Measurements from ENCODE around the gene SGIP1.
"Not testable (repeated sequence)": the region's sequence is repeated elsewhere in the genome, so short reads cannot be mapped to it uniquely, and the experiment has no call there.

Gene SGIP1

DNA sequence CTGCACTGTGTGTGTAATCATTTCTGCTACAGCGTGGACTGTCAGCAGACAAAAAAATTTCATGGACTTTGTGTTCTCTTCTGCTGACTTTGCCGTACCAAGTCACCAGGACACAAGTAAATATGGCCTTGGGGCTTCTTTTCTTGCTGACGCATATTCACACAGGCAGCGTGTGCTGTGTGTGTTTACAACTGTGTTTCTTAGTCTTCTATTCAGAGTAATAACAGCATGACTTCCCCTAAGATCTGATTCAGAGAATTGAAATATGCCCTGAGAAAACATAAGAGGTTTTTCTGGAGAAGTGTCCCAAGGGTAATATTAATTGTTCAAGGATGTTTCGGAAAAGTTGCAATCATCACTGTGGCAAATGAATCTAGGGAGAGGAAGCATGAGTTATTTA is 171.2 kb downstream of the SGIP1 start:
- H3K9me3 ChIP-seq (ENCODE audit: control insufficient read depth, insufficient read depth, low read length) = no peaks in the 10 kb centered on the region
- H3K4me1 ChIP-seq (ENCODE audit: insufficient read depth, low read length) = no peaks in the 10 kb centered on the region
- H3K9ac ChIP-seq (ENCODE audit: low read depth, low read length) = no peak overlapping the region
- H3K36me3 ChIP-seq (ENCODE audit: insufficient read depth, low read length) = no peaks in the 10 kb centered on the region

DNA sequence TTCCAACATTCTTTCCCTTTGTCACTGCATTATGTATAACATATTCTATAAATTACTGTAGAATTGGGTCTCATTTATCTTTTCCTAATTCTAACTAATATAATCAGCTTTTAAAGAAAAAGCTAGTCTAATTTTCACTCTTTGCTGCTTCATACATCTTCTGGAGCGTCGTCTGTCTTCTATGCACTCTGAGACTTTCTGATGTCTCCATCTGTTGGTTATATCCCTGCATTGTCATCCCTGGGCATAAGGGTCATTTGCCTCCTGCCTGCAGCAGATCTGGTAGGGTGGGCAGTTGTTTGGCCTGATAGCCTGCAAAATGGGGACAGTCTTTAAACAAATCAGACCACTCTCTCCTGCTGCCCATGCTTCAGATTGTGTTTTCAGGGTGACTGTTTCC is 177.5 kb downstream of the SGIP1 start:
- Histone ChIP-seq H3K9me3 (ENCODE audit: control insufficient read depth, insufficient read depth, low read length) (no peaks in the 10 kb centered on the region), H3K4me1 (ENCODE audit: insufficient read depth, low read length) (0 out of 2 replicates have a peak, but pooled peaks cover 3% of the 10 kb centered on the region), H3K36me3 (ENCODE audit: insufficient read depth, low read length) (no peaks in the 10 kb centered on the region), H3K9ac (ENCODE audit: low read depth, low read length) (no peak overlapping the region)

DNA sequence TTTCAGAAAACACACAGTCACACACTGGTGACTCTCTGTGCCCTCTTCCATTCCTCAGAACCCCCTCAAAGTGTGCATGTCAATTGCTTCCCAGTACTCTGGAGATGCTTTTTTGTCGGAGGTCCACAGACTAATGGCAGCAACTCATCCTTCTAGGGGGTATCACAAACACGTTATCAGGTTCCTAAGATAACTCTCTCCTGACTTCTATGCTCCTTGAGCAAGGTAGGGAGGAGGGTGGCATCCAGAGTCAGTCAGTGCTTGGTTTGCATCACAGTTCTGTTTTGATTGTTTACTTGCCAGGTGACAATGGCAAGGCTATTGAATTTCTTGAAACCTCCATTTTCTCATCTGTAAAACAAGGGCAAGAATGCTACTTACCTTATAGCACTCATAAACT is 178.9 kb downstream of the SGIP1 start:
- no peaks in the 10 kb centered on the region for H3K36me3 ChIP-seq (ENCODE audit: insufficient read depth, low read length)
- no peak overlapping the region for H3K9ac ChIP-seq (ENCODE audit: low read depth, low read length)
- 0 out of 2 replicates have a peak, but pooled peaks cover 3% of the 10 kb centered on the region for H3K4me1 ChIP-seq (ENCODE audit: insufficient read depth, low read length)
- no peaks in the 10 kb centered on the region for H3K9me3 ChIP-seq (ENCODE audit: control insufficient read depth, insufficient read depth, low read length)

DNA sequence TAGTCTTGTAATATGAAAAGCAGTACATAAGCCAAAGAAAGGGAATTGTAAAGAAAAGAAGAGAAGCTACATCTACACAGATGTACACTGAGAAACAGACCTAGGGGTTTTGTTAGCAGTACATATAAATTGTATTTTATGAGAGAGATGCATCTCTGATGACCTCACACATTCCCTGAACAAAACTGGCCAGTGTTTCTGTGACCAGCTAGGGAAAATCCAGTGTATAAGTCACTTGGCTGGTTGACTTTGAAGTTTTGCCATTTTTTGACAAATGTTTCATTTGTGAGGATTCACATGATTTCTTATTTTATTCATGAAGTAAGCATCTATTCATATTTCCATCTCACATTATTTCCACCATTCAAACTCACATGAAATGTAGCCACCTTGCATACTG is 190.0 kb downstream of the SGIP1 start:
- Histone ChIP-seq H3K4me1 (ENCODE audit: insufficient read depth, low read length) (no peaks in the 10 kb centered on the region), H3K9ac (ENCODE audit: low read depth, low read length) (no peak overlapping the region), H3K9me3 (ENCODE audit: control insufficient read depth, insufficient read depth, low read length) (no peaks in the 10 kb centered on the region), H3K36me3 (ENCODE audit: insufficient read depth, low read length) (no peaks in the 10 kb centered on the region)

DNA sequence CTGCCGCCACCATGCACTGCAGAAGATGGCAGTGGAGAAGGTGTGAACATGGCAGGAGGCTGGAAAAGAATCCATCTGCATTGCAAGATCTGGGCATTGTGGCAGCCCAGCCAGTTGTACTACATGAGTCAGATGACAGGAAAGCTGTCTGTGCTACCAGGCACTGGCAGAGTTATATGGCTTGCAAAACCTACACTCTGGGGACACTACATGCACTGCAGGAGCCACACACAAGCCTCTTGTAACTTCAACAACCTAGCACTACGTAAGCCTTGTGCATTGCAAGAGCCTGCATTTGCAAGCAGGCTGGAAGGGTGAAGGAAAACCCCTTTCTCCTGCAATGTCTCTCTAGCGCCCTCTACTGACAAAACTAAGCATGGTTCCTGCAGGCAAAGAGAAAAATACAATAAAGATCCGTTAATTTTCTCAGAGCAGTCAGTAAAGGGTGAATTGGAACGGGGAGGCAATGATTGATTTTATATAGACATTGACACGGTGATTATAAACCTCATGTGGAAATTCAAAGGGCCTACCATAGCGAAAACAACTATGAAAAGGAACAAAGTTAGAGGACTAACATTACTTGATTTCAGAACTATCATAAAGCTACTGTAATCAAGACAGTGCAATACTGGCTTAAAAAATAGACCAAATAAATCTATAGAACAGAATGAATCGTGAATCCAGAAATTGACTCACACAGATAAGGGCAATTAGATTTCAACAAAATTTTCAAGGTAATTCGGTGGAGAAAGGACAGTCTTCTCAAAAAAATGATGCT is 192.1 kb downstream of the SGIP1 start:
- Histone ChIP-seq H3K9me3 (ENCODE audit: control insufficient read depth, insufficient read depth, low read length) (no peaks in the 10 kb centered on the region), H3K4me1 (ENCODE audit: insufficient read depth, low read length) (no peaks in the 10 kb centered on the region), H3K36me3 (ENCODE audit: insufficient read depth, low read length) (no peaks in the 10 kb centered on the region), H3K9ac (ENCODE audit: low read depth, low read length) (no peak overlapping the region)

DNA sequence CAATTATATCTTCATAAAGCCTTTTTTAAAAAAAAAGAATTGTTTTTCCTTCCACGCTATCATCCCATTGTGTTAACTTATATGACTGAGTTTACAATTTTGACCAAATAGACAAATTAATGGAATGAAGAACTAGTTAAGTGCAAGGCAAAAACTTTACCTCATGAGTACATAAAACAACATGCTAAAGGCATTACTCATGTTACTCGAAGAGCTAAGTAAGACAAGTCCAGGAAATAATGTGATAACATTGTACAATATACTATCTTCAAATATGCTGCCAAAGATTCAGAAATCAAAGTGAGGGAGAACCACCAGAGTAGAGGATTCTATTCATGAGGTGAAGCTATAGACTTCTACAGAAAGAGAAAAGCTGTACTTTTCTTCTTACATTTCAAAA is 194.1 kb downstream of the SGIP1 start:
- no peaks in the 10 kb centered on the region for H3K9me3 ChIP-seq (ENCODE audit: control insufficient read depth, insufficient read depth, low read length)
- no peaks in the 10 kb centered on the region for H3K36me3 ChIP-seq (ENCODE audit: insufficient read depth, low read length)
- no peaks in the 10 kb centered on the region for H3K4me1 ChIP-seq (ENCODE audit: insufficient read depth, low read length)
- no peak overlapping the region for H3K9ac ChIP-seq (ENCODE audit: low read depth, low read length)

DNA sequence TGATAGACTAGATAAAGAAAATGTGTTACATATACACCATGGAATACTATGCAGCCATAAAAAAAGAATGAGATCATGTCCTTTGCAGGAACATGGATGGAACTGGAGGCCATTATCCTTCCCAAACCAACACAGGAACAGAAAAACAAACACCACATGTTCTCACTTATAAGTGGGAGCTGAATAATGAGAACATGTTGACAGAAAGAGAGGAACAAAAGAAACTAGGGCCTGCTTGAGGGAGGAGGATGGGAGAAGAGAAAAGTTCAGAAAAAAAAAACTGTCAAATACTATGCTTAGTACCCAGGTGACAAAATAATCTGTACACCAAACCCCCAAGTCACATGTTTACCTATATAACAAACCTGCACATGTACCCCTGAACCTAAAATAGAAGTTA is 194.8 kb downstream of the SGIP1 start:
- H3K4me1 ChIP-seq (ENCODE audit: insufficient read depth, low read length); H3K9ac ChIP-seq (ENCODE audit: low read depth, low read length); H3K9me3 ChIP-seq (ENCODE audit: control insufficient read depth, insufficient read depth, low read length); H3K36me3 ChIP-seq (ENCODE audit: insufficient read depth, low read length): not testable (repeated sequence)

DNA sequence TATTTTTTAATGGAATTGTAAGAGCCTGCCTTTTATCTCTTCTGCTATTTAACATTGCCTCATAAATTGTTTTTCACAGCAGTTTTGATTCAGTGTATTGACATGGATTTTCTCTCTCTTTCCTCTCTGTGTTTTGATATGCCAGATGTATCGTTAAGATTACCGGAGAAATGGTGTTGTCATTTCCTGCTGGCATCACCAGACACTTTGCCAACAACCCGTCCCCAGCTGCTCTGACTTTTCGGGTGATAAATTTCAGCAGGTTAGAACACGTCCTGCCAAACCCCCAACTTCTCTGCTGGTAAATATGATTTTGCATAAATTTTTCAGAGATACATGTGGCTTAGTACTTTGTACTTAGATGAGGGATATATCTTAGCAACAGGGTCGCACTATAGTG is 195.2 kb downstream of the SGIP1 start:
- no peaks in the 10 kb centered on the region for H3K4me1 ChIP-seq (ENCODE audit: insufficient read depth, low read length)
- H3K36me3 ChIP-seq (ENCODE audit: insufficient read depth, low read length) = no peaks in the 10 kb centered on the region
- no peak overlapping the region for H3K9ac ChIP-seq (ENCODE audit: low read depth, low read length)
- no peaks in the 10 kb centered on the region for H3K9me3 ChIP-seq (ENCODE audit: control insufficient read depth, insufficient read depth, low read length)

DNA sequence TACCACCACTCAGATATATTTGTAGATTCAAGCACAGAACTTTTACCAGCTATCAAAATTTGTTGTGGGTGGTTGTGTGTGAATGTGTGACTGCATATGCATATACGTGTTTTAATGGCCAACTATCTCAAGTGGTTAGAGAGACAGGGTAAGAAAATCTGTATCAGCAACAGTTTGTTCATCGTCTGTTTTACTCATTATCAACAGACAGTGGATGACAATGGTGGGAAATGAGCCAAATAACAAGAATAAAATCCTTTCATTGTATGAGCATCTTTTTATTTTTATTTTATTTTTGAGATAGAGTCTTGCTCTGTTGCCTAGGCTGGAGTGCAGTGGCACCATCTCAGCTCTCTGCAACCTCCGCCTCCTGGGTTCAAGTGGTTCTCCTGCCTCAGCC is 195.6 kb downstream of the SGIP1 start:
- H3K36me3 ChIP-seq (ENCODE audit: insufficient read depth, low read length) = no peaks in the 10 kb centered on the region
- no peak overlapping the region for H3K9ac ChIP-seq (ENCODE audit: low read depth, low read length)
- H3K9me3 ChIP-seq (ENCODE audit: control insufficient read depth, insufficient read depth, low read length) = no peaks in the 10 kb centered on the region
- H3K4me1 ChIP-seq (ENCODE audit: insufficient read depth, low read length) = no peaks in the 10 kb centered on the region

DNA sequence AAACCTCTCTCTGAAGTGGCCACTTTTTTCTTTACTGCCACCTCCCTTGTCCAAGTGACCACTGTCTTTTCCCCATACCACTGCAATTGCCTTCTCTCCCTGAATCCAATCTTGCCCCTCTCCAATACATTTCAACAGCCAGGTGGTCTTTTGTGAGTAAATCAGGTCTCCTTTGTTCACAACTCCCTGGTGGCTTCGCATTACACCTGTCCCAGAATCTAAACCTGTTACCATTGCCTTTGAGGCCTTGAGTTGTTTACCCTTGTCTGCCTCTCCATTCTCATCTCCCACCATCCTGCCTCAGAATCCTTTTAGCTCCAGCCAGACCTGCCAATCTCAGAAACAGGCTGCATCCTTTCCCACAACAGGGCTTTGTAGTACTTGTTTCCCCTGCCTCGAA is 196.5 kb downstream of the SGIP1 start:
- Histone ChIP-seq H3K36me3 (ENCODE audit: insufficient read depth, low read length) (no peaks in the 10 kb centered on the region), H3K9ac (ENCODE audit: low read depth, low read length) (no peak overlapping the region), H3K9me3 (ENCODE audit: control insufficient read depth, insufficient read depth, low read length) (no peaks in the 10 kb centered on the region), H3K4me1 (ENCODE audit: insufficient read depth, low read length) (no peaks in the 10 kb centered on the region)

DNA sequence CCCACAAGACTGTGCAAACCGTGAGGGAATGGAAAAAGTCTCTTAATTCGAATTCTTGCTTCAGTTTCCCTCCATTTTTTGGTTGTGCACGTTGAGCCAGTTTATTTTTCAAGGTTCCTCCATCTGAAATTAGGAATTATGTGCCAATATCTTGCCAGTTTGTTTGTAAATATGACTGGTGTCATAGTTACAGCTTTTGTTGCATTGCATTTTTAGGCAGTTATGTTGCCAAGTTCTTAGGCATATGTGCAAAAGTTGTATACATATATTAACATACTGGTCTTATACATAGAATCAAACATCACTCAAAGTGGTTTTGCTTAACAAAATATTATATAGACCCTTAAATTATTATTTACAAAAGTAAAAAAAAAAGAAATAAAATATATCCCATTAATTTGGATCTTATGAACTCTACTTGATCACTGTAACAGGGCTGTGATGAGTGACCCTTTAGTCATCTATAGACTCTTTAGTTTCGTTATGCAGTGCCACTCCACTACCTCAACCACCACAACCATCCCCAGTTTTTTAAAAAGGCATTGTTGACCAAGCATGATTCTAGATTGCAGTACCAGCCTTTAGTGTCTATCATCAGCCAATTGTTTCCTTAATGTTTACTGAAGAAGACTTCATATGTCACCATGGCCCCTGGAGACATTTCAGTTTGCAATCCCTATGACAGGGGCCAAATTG is 197.4 kb downstream of the SGIP1 start:
- H3K36me3 ChIP-seq (ENCODE audit: insufficient read depth, low read length) = no peaks in the 10 kb centered on the region
- H3K9me3 ChIP-seq (ENCODE audit: control insufficient read depth, insufficient read depth, low read length) = no peaks in the 10 kb centered on the region
- H3K9ac ChIP-seq (ENCODE audit: low read depth, low read length) = no peak overlapping the region
- H3K4me1 ChIP-seq (ENCODE audit: insufficient read depth, low read length) = no peaks in the 10 kb centered on the region

DNA sequence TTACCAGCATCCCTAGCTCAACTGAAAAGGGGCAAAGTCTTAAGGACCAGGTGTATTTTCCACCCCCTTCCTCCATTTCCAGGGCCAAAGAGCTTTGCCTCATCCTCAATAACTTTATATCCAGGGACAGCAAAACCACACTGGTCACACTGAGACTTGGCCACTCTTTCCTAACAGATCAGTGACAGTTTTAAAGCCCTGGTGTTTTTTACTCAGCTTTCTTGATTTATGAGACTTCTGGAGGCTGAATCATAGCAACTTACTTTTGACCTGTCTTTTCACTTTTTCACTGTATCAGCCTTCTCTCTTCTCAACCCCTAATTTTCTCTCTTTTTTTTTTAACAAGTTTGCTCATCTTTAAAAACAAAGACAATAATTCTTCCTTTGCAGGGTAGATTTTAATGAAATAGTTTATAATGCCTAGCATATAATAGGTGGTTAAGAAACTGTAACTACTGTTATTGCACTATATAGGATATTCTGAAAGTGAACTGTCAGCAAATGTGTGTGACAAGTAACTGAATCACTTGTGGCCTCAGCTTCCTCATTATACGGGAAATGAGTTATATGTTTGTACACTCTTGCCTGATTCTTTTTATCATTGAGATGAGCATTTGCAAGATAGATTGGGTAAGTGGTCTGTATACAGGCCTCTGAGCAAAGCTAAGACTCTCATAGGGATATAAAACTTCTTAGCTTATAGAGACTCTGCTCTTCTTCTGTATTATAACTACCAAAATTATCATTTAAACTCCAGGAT is 198.6 kb downstream of the SGIP1 start:
- Histone ChIP-seq H3K36me3 (ENCODE audit: insufficient read depth, low read length) (no peaks in the 10 kb centered on the region), H3K4me1 (ENCODE audit: insufficient read depth, low read length) (no peaks in the 10 kb centered on the region), H3K9ac (ENCODE audit: low read depth, low read length) (no peak overlapping the region), H3K9me3 (ENCODE audit: control insufficient read depth, insufficient read depth, low read length) (no peaks in the 10 kb centered on the region)

DNA sequence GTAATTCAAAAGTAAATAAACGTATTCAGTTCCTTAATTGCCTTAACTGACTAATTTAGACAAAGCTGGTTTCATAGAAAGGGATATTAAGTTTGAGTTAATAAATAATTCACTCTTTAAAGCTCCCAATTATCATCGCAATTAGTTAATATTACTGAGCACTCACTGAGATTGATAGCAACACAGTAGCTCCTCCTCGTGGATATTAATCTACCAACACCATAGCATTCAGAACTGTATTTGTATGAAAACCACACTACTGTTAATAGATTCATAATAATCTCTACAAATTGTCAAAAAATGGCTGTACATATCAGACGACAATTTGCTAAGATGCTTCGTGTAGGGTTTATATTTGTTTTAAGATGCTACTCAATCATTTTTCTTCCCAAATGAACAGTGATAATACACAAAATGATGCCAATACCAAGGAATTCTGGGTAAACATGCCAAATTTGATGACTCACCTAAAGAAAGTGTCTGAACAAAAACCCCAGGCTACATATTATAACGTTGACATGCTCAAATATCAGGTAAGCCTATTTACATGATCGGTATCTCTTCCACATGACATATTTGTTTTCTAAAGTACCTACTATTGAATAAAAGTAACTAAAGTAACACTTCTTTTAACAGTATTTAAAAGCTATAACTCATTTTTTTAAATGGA is 199.5 kb downstream of the SGIP1 start:
- Histone ChIP-seq H3K4me1 (ENCODE audit: insufficient read depth, low read length) (no peaks in the 10 kb centered on the region), H3K9ac (ENCODE audit: low read depth, low read length) (no peak overlapping the region), H3K36me3 (ENCODE audit: insufficient read depth, low read length) (no peaks in the 10 kb centered on the region), H3K9me3 (ENCODE audit: control insufficient read depth, insufficient read depth, low read length) (no peaks in the 10 kb centered on the region)

DNA sequence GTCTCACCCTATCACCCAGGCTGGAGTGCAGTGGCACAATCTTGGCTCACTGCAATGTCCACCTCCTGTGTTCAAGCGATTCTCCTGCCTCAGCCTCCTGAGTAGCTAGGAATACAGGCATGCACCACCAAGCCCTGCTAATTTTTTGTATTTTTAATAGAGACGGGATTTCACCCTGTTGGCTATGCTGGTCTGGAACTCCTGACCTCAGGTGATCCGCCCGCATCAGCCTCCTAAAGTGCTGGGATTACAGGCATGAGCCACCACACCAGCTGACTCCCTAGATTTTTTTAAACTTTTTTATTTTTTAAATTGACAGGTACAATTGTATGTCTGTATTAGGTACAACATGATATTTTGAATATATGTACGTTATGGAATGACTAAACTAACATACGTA is 200.6 kb downstream of the SGIP1 start:
- H3K9ac ChIP-seq (ENCODE audit: low read depth, low read length); H3K4me1 ChIP-seq (ENCODE audit: insufficient read depth, low read length); H3K9me3 ChIP-seq (ENCODE audit: control insufficient read depth, insufficient read depth, low read length); H3K36me3 ChIP-seq (ENCODE audit: insufficient read depth, low read length): not testable (repeated sequence)
